Small intestine (tissue), 7 donors: ENCODE measurements around the gene SMAD6. TPM values are rescaled to one million over a fixed set of nuclear protein-coding genes. Genes with fewer than 3 reads are reported as not detected.

Experiments used
- DNase-seq, 2 donors: peaks; one replicate each; pipeline versions ENCODE4 v3.0.0 to v3.0.0-alpha.2; 2013
- FAIRE-seq: peaks from 2 replicates; lab custom pipeline; 2012; peaks lifted over from hg19 to GRCh38; lab: Jason Lieb, UNC
- H3K27ac ChIP-seq, 3 donors: one replicate each; pipeline ENCODE4 v1.5.1; 2013; ENCODE audit warnings: low read length in 2 of 3, mild to moderate bottlenecking in 2 of 3, control low read depth in 1 of 3, inconsistent platforms in 1 of 3, low read depth in 1 of 3, moderate library complexity in 1 of 3
- H3K27me3 ChIP-seq, 3 donors: one replicate each; pipeline ENCODE4 v1.6.1; 2013; ENCODE audit warnings: low read length in 3 of 3, inconsistent platforms in 1 of 3; ENCODE audit not compliant: control insufficient read depth in 3 of 3, insufficient read depth in 3 of 3
- H3K36me3 ChIP-seq, 3 donors: one replicate each; pipeline ENCODE4 v1.6.1; 2013; ENCODE audit warnings: low read length in 3 of 3, inconsistent platforms in 1 of 3, low read depth in 1 of 3, mild to moderate bottlenecking in 1 of 3, moderate library complexity in 1 of 3; ENCODE audit not compliant: control insufficient read depth in 3 of 3, insufficient read depth in 2 of 3
- H3K4me1 ChIP-seq, 3 donors: one replicate each; pipeline ENCODE4 v1.6.1; 2013; ENCODE audit warnings: low read length in 2 of 3, inconsistent platforms in 1 of 3, low read depth in 1 of 3, mild to moderate bottlenecking in 1 of 3, moderate library complexity in 1 of 3; ENCODE audit not compliant: control insufficient read depth in 3 of 3, insufficient read depth in 2 of 3
- H3K4me3 ChIP-seq, 3 donors: one replicate each; pipeline ENCODE4 v1.5.1; 2013; ENCODE audit warnings: low read length in 3 of 3, control low read depth in 1 of 3, inconsistent platforms in 1 of 3, low read depth in 1 of 3, mild to moderate bottlenecking in 1 of 3, moderate library complexity in 1 of 3
- H3K9me3 ChIP-seq, 2 donors: one replicate each; pipeline ENCODE4 v1.6.1; 2013; ENCODE audit warnings: low read depth in 1 of 2, low read length in 1 of 2; ENCODE audit not compliant: control insufficient read depth in 2 of 2, insufficient read depth in 1 of 2
- WGBS, 3 donors: extraction: QIAGEN DNeasy Blood & Tissue Kit; methylation state at CpG; one replicate each; pipeline ENCODE4 v1.1.7; 2013; 5-methylcytosine and 5-hydroxymethylcytosine counted together
- polyA plus RNA-seq, 4 donors: library from polyadenylated mRNA; stranded (reverse) in 3 of 4; unstranded in 1 of 4; fragments of 200-250 nt in 3 of 4; fragments of 120-200 nt in 1 of 4; gene quantifications; one replicate each; pipeline versions ENCODE4 v1.2.1 to v1.2.3, GENCODE V29; 2013
- donor health status: healthy with polysubstance abuse.
- donor health status: control.
- donor health status: control.
- donor health status: Bipolar disorder and iron deficiency.
- donor health status: healthy.

The SMAD6 gene
- polyA plus RNA-seq, 4 donors, result 0.89 to 23.6 (median 10.4) TPM

GRCh38 chr15:66822576-66822975 lies 120.5 kb downstream of the SMAD6 start:
- WGBS, 3 donors, result 88 to 92% (median 89%) methylated on average over 4 of the region's 4 CpGs
- DNase-seq, result no peak
- H3K4me3 ChIP-seq, result no peak overlapping the region
- no peak overlapping the region for H3K27ac ChIP-seq
- FAIRE-seq, result no peak
- no peaks in the 10 kb centered on the region for H3K36me3 ChIP-seq
- no peaks in the 10 kb centered on the region for H3K9me3 ChIP-seq
- no peaks in the 10 kb centered on the region for H3K27me3 ChIP-seq
- peaks cover 0 to 13% (median 0%) of the 10 kb centered on the region in 3 donors for H3K4me1 ChIP-seq

DNA sequence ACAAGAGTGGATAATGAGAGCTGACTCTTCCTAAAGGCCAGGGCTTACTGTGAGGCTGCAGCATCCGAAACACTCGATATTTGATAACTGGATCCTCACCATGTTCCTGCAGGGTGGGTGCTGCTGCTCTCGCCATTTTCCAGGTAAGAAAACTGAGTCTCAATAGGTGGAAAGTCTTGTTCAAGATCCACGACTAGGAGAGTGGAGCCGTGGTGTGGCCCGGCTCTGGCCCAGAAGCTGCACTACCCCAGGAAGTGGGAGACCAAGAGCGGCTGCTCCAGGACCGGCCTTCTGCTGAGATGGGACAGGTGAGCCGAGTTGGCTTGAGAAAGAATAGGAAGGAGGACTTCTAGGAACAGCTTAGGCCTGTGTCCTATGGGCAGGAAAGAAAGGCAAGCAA lies 121.6 kb downstream of the SMAD6 start:
- FAIRE-seq (no peak), DNase-seq (no peak)
- Histone ChIP-seq H3K9me3 (no peaks in the 10 kb centered on the region), H3K36me3 (no peaks in the 10 kb centered on the region), H3K4me3 (no peak overlapping the region), H3K27ac (no peak overlapping the region), H3K4me1 (peaks cover 0 to 13% (median 0%) of the 10 kb centered on the region in 3 donors), H3K27me3 (no peaks in the 10 kb centered on the region)
- WGBS, 3 donors, result 93 to 98% (median 96%) methylated on average over 9 of the region's 9 CpGs

- DNase-seq, result no peak
- H3K4me1 ChIP-seq, result peaks cover 0 to 13% (median 0%) of the 10 kb centered on the region in 3 donors
- no peak overlapping the region for H3K4me3 ChIP-seq
- H3K27ac ChIP-seq, result no peak overlapping the region
- no peaks in the 10 kb centered on the region for H3K9me3 ChIP-seq
- no peak for FAIRE-seq
- no peaks in the 10 kb centered on the region for H3K36me3 ChIP-seq
- no peaks in the 10 kb centered on the region for H3K27me3 ChIP-seq
- 87 to 96% (median 92%) methylated on average over 3 of the region's 3 CpGs for WGBS, 3 donors
These were observed 122.4 kb downstream of the SMAD6 start for GRCh38 chr15:66824424-66824823.

- Histone ChIP-seq H3K4me3 (no peak overlapping the region), H3K9me3 (no peaks in the 10 kb centered on the region), H3K36me3 (no peaks in the 10 kb centered on the region), H3K4me1 (peaks cover 0 to 11% (median 0%) of the 10 kb centered on the region in 3 donors), H3K27me3 (no peaks in the 10 kb centered on the region), H3K27ac (no peak overlapping the region)
- no peak for DNase-seq
- WGBS, 3 donors, result 94 to 98% (median 96%) methylated on average over 3 of the region's 3 CpGs
- no peak for FAIRE-seq
These were observed 123.1 kb downstream of the SMAD6 start for GRCh38 chr15:66825139-66825538.

GRCh38 chr15:66825731-66826130 lies 123.7 kb downstream of the SMAD6 start:
- Histone ChIP-seq H3K4me1 (peaks cover 0 to 5% (median 0%) of the 10 kb centered on the region in 3 donors), H3K27ac (no peak overlapping the region), H3K4me3 (no peak overlapping the region), H3K9me3 (no peaks in the 10 kb centered on the region), H3K36me3 (no peaks in the 10 kb centered on the region), H3K27me3 (no peaks in the 10 kb centered on the region)
- 89 to 95% (median 93%) methylated on average over 7 of the region's 7 CpGs for WGBS, 3 donors
- no peak for DNase-seq
- no peak for FAIRE-seq

GRCh38 chr15:66826507-66826906 lies 124.5 kb downstream of the SMAD6 start:
- FAIRE-seq, result no peak
- Histone ChIP-seq H3K27ac (no peak overlapping the region), H3K27me3 (no peaks in the 10 kb centered on the region), H3K9me3 (no peaks in the 10 kb centered on the region), H3K4me1 (no peaks in the 10 kb centered on the region), H3K36me3 (no peaks in the 10 kb centered on the region), H3K4me3 (no peak overlapping the region)
- 78 to 85% (median 79%) methylated on average over 3 of the region's 3 CpGs for WGBS, 3 donors
- no peak for DNase-seq

DNA sequence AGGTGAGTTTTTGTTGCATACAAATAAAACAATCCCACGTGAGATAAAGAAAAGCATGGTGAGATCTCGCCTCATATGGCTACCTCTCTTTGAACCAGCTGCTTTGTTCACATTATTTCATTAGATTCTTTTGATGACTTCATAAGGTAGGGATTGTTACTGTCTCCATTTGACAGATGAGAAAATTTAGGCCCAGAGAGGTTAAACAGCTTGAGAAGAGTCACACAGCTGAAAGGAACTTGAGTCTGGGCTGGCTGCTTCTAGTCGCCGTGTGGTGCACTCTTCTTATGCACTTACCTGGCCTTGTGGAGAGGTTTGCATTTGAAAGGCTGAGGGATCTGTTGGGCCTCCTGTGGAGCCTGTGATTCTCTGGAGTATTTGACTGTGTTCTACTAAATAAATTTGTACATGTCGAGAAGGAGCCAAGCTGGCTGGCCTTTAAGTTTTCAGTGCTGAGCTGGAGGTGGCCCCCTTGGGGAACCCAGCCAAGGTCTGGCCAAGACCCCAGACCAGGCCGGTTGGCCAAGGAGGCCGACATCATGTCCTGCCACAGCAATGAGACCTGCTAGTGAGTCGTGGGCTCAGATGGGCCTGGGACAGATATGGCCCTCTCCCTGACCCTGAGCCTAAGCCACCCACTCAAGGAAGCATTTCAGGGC lies 125.1 kb downstream of the SMAD6 start:
- no peak overlapping the region for H3K27ac ChIP-seq
- FAIRE-seq, result no peak
- no peaks in the 10 kb centered on the region for H3K4me1 ChIP-seq
- no peaks in the 10 kb centered on the region for H3K36me3 ChIP-seq
- H3K27me3 ChIP-seq, result no peaks in the 10 kb centered on the region
- 86 to 90% (median 87%) methylated on average over 8 of the region's 8 CpGs for WGBS, 3 donors
- H3K9me3 ChIP-seq, result no peaks in the 10 kb centered on the region
- no peak for DNase-seq
- H3K4me3 ChIP-seq, result no peak overlapping the region

DNA sequence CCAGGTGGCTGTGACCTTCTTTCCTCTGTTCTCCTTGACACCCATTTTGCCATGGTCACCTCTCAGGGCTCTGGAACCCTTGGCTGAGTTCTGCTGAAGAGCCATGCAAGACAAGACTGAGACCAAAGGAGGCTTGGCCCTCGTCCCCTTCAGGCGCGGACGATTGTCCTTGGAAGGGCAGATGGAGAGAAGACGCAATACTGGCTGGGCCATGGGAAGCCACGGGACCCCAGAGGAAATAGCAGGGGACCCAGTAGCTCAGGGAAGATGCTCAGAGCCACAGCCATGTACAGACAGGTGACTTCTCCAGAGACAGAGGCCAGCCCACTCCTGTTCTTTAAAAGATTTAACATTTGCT lies 125.6 kb downstream of the SMAD6 start:
- Histone ChIP-seq H3K27me3 (no peaks in the 10 kb centered on the region), H3K4me1 (no peaks in the 10 kb centered on the region), H3K27ac (no peak overlapping the region), H3K36me3 (no peaks in the 10 kb centered on the region), H3K9me3 (no peaks in the 10 kb centered on the region), H3K4me3 (no peak overlapping the region)
- 92 to 95% (median 95%) methylated on average over 6 of the region's 6 CpGs for WGBS, 3 donors
- FAIRE-seq (no peak), DNase-seq (no peak)
